MM.1S (cell line): ENCODE results near the gene NYNRIN.

Source experiments
- DNase-seq: peaks from one replicate; pipeline ENCODE4 v3.0.0-alpha.2; 2015
- H2AFZ ChIP-seq: fragments of 300-600 bp; sonication (generic); 2 replicates; pipeline ENCODE4 v1.6.0; 2016; ENCODE audit warnings: antibody characterized with exemption, low read length
- H3F3A ChIP-seq: fragments of 300-600 bp; sonication (generic); 2 replicates; pipeline ENCODE4 v1.6.1; 2016; ENCODE audit warnings: mild to moderate bottlenecking, antibody characterized with exemption, low read length, moderate library complexity, mixed read lengths; ENCODE audit not compliant: insufficient read depth
- H3K27ac ChIP-seq: fragments of 300-600 bp; sonication (generic); 2 replicates; pipeline ENCODE4 v1.5.1; 2016; ENCODE audit warnings: mild to moderate bottlenecking, low read length
- H3K27me3 ChIP-seq: fragments of 300-600 bp; sonication (generic); replicated peaks from 2 replicates; pipeline ENCODE4 v1.6.0; 2016; ENCODE audit warnings: low read length; ENCODE audit not compliant: insufficient read depth
- H3K36me3 ChIP-seq: fragments of 300-600 bp; sonication (generic); replicated peaks from 2 replicates; pipeline ENCODE4 v1.6.1; 2016; ENCODE audit warnings: mild to moderate bottlenecking, low read length, mixed read lengths; ENCODE audit not compliant: insufficient read depth
- H3K4me1 ChIP-seq: fragments of 300-600 bp; sonication (generic); 2 replicates; pipeline ENCODE4 v1.6.1; 2016; ENCODE audit warnings: low read length, mixed read lengths
- H3K4me2 ChIP-seq: fragments of 300-600 bp; sonication (generic); 2 replicates; pipeline ENCODE4 v1.6.0; 2016; ENCODE audit warnings: low read depth, low read length
- H3K4me3 ChIP-seq: fragments of 300-600 bp; sonication (generic); 2 replicates; pipeline ENCODE4 v1.5.1; 2016; ENCODE audit warnings: low read length, mixed read lengths
- H3K79me2 ChIP-seq: fragments of 300-600 bp; sonication (generic); 2 replicates; pipeline ENCODE4 v1.6.1; 2016; ENCODE audit warnings: mixed run types, low read length, mixed read lengths
- H3K9ac ChIP-seq: fragments of 300-600 bp; sonication (generic); 2 replicates; pipeline ENCODE4 v1.6.1; 2016; ENCODE audit warnings: low read length, mixed read lengths
- H3K9me2 ChIP-seq: fragments of 300-600 bp; sonication (generic); replicated peaks from 2 replicates; pipeline ENCODE4 v1.6.1; 2016; ENCODE audit warnings: mild to moderate bottlenecking, low read length, mixed read lengths; ENCODE audit not compliant: insufficient read depth
- H3K9me3 ChIP-seq: fragments of 300-600 bp; sonication (generic); replicated peaks from 2 replicates; pipeline ENCODE4 v1.6.1; 2016; ENCODE audit warnings: mild to moderate bottlenecking, low read length, mixed read lengths; ENCODE audit not compliant: insufficient read depth
- H4K20me1 ChIP-seq: fragments of 300-600 bp; sonication (generic); 2 replicates; pipeline ENCODE4 v1.6.1; 2016; ENCODE audit warnings: mild to moderate bottlenecking, low read length, moderate library complexity, mixed read lengths; ENCODE audit not compliant: insufficient read depth
- CTCF ChIP-seq: fragments of 300-600 bp; sonication (generic); IDR thresholded peaks from 2 replicates; pipeline ENCODE4 v1.5.1; 2016; ENCODE audit warnings: antibody characterized with exemption, low read length, mixed read lengths
- EZH2 ChIP-seq: fragments of 300-600 bp; sonication (generic); optimal IDR thresholded peaks from 2 replicates; pipeline ENCODE3; 2017; ENCODE audit warnings: low read depth, mild to moderate bottlenecking, antibody characterized with exemption, low read length, mixed read lengths
- EZH2phosphoT487 ChIP-seq: fragments of 300-600 bp; sonication (generic); IDR thresholded peaks from 2 replicates; pipeline ENCODE4 v1.6.1; 2018; ENCODE audit warnings: antibody characterized with exemption, low read length

Gene NYNRIN

GRCh38 chr14:24409192-24409591 is 10.4 kb downstream of the NYNRIN start:
- Histone ChIP-seq H4K20me1 (no peaks in the 10 kb centered on the region), H3F3A (no peaks in the 10 kb centered on the region), H3K36me3 (no peaks in the 10 kb centered on the region), H3K9me3 (no peaks in the 10 kb centered on the region), H3K27me3 (no peaks in the 10 kb centered on the region), H3K4me3 (no peak overlapping the region), H3K79me2 (no peaks in the 10 kb centered on the region), H2AFZ (no peak overlapping the region), H3K4me1 (no peaks in the 10 kb centered on the region), H3K4me2 (no peak overlapping the region), H3K27ac (no peak overlapping the region), H3K9me2 (no peaks in the 10 kb centered on the region), H3K9ac (no peak overlapping the region)
- no peak for DNase-seq
- TF ChIP-seq EZH2phosphoT487, result no peak
- TF ChIP-seq CTCF, result no peak
- TF ChIP-seq EZH2, result no peak

- TF ChIP-seq CTCF (no peak), EZH2phosphoT487 (no peak), EZH2 (no peak)
- DNase-seq, result no peak
- Histone ChIP-seq H3K9me2 (no peaks in the 10 kb centered on the region), H4K20me1 (no peaks in the 10 kb centered on the region), H3K4me3 (no peak overlapping the region), H3K4me2 (no peak overlapping the region), H3K9ac (no peak overlapping the region), H3F3A (no peaks in the 10 kb centered on the region), H3K27me3 (no peaks in the 10 kb centered on the region), H3K27ac (no peak overlapping the region), H2AFZ (no peak overlapping the region), H3K4me1 (no peaks in the 10 kb centered on the region), H3K79me2 (no peaks in the 10 kb centered on the region), H3K36me3 (no peaks in the 10 kb centered on the region), H3K9me3 (no peaks in the 10 kb centered on the region)
These were observed 11.2 kb downstream of the NYNRIN start for GRCh38 chr14:24409956-24410355.

GRCh38 chr14:24411443-24412389 is 12.9 kb downstream of the NYNRIN start:
- Histone ChIP-seq H4K20me1 (no peaks in the 10 kb centered on the region), H3K4me2 (no peak overlapping the region), H3K9me2 (no peaks in the 10 kb centered on the region), H3K9ac (no peak overlapping the region), H3K79me2 (no peaks in the 10 kb centered on the region), H3K4me1 (no peaks in the 10 kb centered on the region), H3K4me3 (no peak overlapping the region), H2AFZ (no peak overlapping the region), H3K27ac (no peak overlapping the region), H3K9me3 (no peaks in the 10 kb centered on the region), H3F3A (no peaks in the 10 kb centered on the region), H3K27me3 (no peaks in the 10 kb centered on the region), H3K36me3 (no peaks in the 10 kb centered on the region)
- DNase-seq, result no peak
- TF ChIP-seq CTCF (peak; percentile 48), EZH2phosphoT487 (no peak)
